ENCODE results near the gene MYLK.

MYLK gene

DNA sequence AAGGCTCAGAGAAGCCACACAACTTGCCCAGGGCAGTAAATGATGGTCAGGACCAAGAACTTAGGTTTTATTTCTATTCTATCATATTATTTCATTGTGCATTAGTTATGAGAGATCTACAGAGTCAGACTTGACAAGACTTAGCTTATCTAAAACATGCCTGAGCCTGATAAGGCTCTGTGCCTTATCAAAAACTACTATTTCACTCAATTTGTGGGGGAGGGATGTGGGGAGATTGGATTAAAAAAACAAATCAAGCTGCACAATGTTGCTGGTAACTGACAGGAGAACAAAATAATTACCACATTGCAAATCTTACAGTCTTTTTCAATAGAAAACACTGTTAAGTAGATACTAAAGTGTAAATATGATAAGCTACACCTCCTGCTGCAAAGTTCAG lies 315.3 kb downstream of the MYLK start:
- no peak overlapping the region for H3K4me3 ChIP-seq (ENCODE audit: low read depth, low read length)
- DNase-seq (ENCODE audit: low read depth): no peak
- TF ChIP-seq, protein P1, sequence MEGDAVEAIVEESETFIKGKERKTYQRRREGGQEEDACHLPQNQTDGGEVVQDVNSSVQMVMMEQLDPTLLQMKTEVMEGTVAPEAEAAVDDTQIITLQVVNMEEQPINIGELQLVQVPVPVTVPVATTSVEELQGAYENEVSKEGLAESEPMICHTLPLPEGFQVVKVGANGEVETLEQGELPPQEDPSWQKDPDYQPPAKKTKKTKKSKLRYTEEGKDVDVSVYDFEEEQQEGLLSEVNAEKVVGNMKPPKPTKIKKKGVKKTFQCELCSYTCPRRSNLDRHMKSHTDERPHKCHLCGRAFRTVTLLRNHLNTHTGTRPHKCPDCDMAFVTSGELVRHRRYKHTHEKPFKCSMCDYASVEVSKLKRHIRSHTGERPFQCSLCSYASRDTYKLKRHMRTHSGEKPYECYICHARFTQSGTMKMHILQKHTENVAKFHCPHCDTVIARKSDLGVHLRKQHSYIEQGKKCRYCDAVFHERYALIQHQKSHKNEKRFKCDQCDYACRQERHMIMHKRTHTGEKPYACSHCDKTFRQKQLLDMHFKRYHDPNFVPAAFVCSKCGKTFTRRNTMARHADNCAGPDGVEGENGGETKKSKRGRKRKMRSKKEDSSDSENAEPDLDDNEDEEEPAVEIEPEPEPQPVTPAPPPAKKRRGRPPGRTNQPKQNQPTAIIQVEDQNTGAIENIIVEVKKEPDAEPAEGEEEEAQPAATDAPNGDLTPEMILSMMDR (IDR thresholded peaks at IDR 0.05; ENCODE audit: insufficient read depth, low read depth, low read length, missing control alignments): no peak

DNA sequence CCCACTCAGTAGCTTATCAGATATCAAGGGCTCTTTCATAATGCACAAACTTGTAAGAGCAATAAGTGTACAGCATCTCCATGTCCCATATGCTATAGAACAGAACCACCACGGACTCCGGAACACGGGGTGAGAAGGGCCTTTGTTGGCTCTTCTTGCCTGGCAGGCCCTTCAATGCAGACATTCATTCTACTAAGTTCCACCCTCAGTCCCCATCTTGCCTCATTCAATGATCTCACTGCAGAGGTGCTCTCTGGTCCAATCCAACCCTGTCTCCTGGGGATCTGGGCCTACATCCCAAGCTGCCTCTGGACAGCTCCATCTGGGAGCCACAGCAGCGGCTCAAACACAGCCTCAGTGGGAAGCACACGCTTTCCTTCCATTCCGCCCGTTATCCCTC lies 316.1 kb downstream of the MYLK start:
- TF ChIP-seq, protein P1 (IDR thresholded peaks at IDR 0.05; ENCODE audit: insufficient read depth, low read depth, low read length, missing control alignments): no peak

DNA sequence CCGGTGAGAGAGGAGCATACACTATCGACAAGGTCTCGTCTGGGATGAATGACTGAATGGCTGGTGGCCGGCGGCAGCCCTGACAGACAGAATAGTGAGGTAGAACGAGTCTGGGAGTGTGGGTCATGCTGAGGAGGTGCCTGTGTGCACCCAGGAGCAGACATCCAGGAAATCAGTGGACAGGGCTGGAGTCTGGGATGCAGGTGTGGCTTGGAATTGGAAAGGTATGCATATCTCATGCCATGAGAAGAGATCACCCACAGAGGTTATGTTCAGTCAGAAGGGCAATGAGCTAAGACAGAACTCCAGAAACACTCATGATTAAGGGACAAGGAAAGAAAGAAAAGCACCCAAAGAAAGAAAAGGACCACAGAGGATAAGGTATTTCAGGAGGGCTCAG lies 320.1 kb downstream of the MYLK start:
- no peak overlapping the region for H3K4me3 ChIP-seq (ENCODE audit: low read depth, low read length)
- TF ChIP-seq, protein P1 (IDR thresholded peaks at IDR 0.05; ENCODE audit: insufficient read depth, low read depth, low read length, missing control alignments): no peak
- no peak for DNase-seq (ENCODE audit: low read depth)

More for the DNA sequence above, 316.1 kb downstream of the MYLK start:
- no peak overlapping the region for H3K4me3 ChIP-seq (ENCODE audit: low read depth, low read length)
- no peak for DNase-seq (ENCODE audit: low read depth)

DNA sequence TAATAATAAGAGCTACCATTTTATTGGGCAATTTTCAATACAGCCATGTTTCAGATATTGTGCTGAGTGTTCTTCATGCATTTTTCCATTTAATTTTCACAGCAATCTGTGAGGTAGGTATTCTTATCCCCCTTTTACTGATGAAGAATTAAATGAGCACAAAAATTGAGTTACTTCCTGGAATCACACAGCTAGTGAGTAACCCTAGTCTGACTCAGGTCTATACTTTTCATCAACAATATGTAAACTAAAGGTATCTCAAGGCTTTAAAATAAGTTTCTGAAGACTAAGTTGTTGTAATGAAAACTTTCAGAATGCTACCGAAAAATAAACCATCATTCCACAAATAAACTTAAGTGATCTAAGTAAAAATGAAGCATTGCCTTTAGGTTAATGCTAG lies 321.6 kb downstream of the MYLK start:
- DNase-seq (ENCODE audit: low read depth): no peak
- no peak overlapping the region for H3K4me3 ChIP-seq (ENCODE audit: low read depth, low read length)
- TF ChIP-seq, protein P1 (IDR thresholded peaks at IDR 0.05; ENCODE audit: insufficient read depth, low read depth, low read length, missing control alignments): no peak

DNA sequence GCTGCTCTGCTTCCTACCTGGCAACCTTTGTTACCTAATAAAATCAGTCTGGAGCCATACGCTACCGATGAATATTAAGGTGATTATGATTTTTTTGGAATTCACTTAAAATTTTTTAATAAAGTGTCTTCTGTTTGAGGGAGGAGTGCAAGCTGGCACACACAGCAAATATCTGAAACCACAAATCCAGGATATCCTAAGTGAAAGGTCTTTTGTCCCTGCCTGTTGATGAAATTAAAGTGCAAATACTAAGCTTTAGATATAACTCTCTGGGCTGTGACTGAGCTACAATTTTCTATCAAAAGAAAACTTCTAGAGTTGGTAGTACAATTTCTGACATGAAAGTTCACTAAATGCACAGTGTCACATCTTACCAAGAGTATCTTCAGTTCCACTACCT lies 322.9 kb downstream of the MYLK start:
- TF ChIP-seq, protein P1 (IDR thresholded peaks at IDR 0.05; ENCODE audit: insufficient read depth, low read depth, low read length, missing control alignments): no peak
- no peak overlapping the region for H3K4me3 ChIP-seq (ENCODE audit: low read depth, low read length)
- no peak for DNase-seq (ENCODE audit: low read depth)

Data from GM12865 (cell line).